GM12865 (cell line): ENCODE measurements around the gene ZNF197.

Source experiments
- DNase-seq: peaks from one replicate; pipeline ENCODE4 v3.0.0; 2010; ENCODE audit warnings: low read depth
- H3K4me3 ChIP-seq: 2 replicates; pipeline ENCODE4 v1.5.1; 2011; ENCODE audit warnings: mild to moderate bottlenecking, low read depth, low read length, control low read depth
- CTCF ChIP-seq: IDR thresholded peaks from 2 replicates; pipeline ENCODE4 v1.5.1; 2011; ENCODE audit warnings: low read length, control low read depth, low read depth, inconsistent platforms; ENCODE audit not compliant: insufficient read depth; ENCODE audit errors: missing control alignments

ZNF197 gene

GRCh38 chr3:44601749-44602148 is 23.1 kb upstream of the ZNF197 start:
- DNase-seq: no peak
- no peak for TF ChIP-seq CTCF
- H3K4me3 ChIP-seq: no peak overlapping the region

GRCh38 chr3:44612678-44613077 is 12.2 kb upstream of the ZNF197 start:
- H3K4me3 ChIP-seq: no peak overlapping the region
- TF ChIP-seq CTCF: no peak
- no peak for DNase-seq

- DNase-seq: no peak
- H3K4me3 ChIP-seq: no peak overlapping the region
- TF ChIP-seq CTCF: no peak
These were observed 3.9 kb downstream of the ZNF197 start for GRCh38 chr3:44628716-44629115.

- no peak overlapping the region for H3K4me3 ChIP-seq
- DNase-seq: no peak
- TF ChIP-seq CTCF: no peak
These were observed 7.4 kb downstream of the ZNF197 start for GRCh38 chr3:44632193-44632592.

GRCh38 chr3:44642337-44642736 is 17.5 kb downstream of the ZNF197 start:
- no peak for TF ChIP-seq CTCF
- H3K4me3 ChIP-seq: no peak overlapping the region
- no peak for DNase-seq

GRCh38 chr3:44643024-44643423 is 18.2 kb downstream of the ZNF197 start:
- no peak for DNase-seq
- TF ChIP-seq CTCF: no peak
- H3K4me3 ChIP-seq: no peak overlapping the region

- H3K4me3 ChIP-seq: peak overlapping the region; percentile 98
- no peak for TF ChIP-seq CTCF
- no peak for DNase-seq
These were observed 22.9 kb downstream of the ZNF197 start for GRCh38 chr3:44647771-44648170.
